GM12874 (cell line): ENCODE measurements around the gene CEP89.

Experiments used
- TF ChIP-seq, protein P1 (sequence below): IDR thresholded peaks from 2 replicates; pipeline ENCODE4 v1.5.1; 2011; ENCODE audit warnings: low read depth, mild to moderate bottlenecking, control low read depth, low read length, moderate library complexity; ENCODE audit not compliant: insufficient read depth

Gene CEP89

DNA sequence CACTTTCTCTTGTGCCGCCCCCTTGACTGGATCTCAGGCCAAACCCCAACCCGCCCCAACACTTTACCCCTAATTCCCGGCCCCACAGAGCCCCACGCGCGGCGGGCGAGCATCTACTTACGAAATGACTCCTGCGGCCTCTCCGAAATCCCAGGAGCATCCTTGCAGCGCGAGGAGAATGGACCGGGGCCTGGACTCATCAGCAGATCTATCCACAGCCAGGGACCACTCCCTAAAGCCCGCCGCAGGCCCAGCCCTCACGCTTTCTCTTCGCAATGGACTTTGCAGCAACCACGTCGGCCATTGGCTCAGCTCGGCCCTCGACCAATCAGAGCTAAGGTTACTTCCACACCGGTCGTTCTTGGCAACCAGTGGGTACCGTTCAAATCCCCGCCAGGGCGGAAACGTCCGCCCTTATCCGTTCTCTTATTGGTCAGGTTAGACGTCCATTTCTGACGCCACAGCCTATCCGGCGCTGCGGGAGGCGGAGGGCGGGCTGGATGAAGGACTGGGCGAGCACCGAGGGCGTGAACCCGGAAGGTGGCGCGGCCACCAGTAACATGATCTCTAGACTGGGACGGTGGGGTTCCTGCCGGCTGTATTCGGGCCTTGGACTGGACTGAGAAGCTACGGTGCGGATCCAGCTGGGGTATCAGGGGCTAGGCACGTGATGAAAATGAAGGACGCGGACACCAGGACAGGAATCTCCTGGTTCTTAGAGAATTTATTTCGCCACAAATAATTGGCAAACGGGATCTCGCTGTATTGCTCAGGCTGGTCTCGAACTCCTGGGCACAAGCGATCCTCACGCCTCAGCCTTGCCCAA lies at the start of gene CEP89, which contains the start of gene FAAP24:
Gene CEP89 (minus strand): TSS at position 244 of the 826 bp plus-strand sequence. CDS start 84 bp downstream, at position 160.
Gene FAAP24 (plus strand): TSS at position 528 of the 826 bp plus-strand sequence. CDS start 955 bp downstream, outside the sequence.
- TF ChIP-seq, protein P1, sequence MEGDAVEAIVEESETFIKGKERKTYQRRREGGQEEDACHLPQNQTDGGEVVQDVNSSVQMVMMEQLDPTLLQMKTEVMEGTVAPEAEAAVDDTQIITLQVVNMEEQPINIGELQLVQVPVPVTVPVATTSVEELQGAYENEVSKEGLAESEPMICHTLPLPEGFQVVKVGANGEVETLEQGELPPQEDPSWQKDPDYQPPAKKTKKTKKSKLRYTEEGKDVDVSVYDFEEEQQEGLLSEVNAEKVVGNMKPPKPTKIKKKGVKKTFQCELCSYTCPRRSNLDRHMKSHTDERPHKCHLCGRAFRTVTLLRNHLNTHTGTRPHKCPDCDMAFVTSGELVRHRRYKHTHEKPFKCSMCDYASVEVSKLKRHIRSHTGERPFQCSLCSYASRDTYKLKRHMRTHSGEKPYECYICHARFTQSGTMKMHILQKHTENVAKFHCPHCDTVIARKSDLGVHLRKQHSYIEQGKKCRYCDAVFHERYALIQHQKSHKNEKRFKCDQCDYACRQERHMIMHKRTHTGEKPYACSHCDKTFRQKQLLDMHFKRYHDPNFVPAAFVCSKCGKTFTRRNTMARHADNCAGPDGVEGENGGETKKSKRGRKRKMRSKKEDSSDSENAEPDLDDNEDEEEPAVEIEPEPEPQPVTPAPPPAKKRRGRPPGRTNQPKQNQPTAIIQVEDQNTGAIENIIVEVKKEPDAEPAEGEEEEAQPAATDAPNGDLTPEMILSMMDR, result no peak

DNA sequence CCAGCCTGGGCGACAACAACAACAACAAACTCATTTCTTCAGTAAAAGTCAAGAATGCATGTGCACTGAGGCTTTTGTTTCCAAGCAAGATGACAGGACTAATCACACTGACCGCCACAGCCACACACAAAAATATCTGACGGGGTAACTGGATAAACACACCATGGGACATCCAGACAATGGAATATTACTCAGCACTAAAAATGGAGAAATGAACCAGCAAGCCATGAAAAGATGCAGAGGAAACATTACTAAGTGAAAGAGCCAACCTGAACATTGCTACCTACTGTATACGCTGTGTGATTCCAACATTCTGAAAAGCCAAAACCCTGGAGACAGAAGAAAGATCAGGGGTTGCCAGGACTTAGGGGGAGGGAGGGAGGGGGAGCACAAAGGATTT lies 37.0 kb upstream of the CEP89 start:
- TF ChIP-seq, protein P1, result no peak

DNA sequence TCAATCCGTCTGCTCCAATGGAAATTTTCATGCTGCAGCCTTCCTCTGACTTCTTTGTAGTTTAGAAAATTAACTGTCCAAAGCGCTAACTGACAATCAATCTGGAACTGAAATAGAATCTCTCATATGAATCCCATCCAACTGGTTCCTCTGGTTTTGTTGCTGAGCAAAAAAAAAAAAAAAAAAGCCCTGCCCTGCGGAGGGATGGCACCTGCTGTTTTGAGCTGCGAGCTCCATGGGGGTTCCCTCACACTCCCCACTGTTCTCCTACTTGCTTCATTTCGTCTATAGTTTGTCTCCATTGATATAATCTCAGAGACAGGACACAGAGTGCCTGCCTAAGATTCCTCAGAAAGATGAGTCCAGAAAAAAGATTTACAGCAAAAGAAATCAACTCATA lies 33.7 kb upstream of the CEP89 start:
- TF ChIP-seq, protein P1, result no peak

DNA sequence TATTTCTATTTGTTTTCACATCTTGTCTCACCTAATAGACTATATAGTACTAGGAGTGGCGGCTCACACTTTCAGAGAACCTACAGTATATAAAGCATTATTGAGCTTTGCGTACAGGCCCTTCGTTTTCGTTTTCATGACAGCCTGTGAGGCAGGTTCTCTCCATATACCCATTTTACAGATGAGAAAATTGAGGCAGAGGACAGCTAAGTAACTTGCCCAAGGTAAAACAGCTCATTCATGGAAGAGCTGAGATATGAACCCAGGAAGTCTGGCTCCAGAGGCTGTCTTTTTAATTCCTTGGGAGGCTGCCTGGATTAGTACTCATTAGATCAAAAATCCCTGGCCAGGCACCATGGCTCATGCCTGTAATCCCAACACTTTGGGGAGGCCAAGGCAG lies 29.2 kb upstream of the CEP89 start:
- TF ChIP-seq, protein P1, result no peak

DNA sequence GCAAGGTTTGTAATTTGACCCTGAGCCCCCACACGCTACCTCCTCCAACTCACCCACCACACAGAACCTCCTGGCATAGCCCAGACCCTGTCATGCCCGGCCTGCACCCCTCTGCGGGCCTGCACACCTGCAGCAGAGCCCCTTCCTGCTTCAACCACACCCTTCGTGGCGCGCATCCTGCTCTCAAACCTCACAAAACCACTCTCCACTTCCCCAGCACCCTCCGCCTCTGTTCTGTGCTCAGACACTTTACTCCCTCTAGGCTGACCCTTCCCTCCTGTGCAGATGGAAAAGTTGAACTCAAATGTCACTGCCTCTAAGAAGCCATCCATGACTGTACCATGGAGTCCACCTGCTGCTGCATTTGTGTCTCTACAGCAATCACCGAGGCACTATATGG lies 28.8 kb upstream of the CEP89 start:
- TF ChIP-seq, protein P1, result no peak

DNA sequence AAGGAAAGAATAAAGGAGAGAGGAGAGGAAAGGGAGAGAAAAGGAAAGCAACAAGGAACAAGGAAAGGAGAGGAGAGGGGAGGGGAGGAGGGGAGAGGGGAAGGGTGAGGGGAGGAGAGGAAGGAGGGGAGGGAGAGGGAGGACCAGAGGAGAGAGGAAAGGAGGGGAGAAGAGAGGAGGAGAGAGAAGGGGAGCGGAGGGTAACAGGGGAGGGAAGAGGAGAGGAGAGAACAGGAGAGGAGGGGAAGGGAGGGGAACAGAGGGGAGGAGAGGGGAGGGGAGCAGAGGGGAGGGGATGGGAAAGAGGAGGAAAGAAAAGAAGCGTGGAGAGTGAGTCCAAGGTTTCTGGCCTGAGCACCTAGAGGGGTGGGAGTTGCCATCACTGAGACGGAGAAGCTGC lies 27.0 kb upstream of the CEP89 start:
- TF ChIP-seq, protein P1, result no peak

DNA sequence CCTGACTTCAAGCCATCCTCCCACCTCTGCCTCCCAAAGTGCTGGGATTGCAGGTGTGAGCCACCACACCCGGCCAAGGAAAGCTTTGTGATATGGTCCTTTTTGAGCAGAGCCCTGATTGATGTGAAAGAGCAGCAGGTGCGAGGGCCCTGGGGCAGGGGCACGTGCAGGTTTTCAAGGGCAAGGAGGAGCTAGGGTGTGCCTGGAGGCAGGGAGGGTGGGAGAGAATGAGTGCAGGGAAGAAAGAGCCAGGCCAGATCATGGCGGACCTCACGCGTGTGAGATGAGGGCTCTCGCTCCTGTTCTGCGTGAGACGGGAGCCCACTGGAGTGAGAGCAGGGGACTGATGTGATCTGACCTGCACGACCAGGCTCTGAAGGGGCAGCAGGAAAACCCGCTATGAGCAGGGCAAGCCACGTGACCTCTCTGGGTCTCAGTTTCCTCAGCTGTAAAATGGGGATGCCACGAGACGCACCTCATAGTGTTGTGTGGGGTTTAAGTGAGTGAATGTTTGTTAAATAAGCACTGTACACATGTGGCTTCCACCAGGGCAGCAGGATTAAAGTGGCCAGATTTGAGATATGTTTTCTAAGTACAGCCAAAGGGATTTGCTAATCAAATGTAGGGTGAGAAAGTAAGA lies 26.1 kb upstream of the CEP89 start:
- TF ChIP-seq, protein P1, result no peak
